ENCODE results near the gene ZNRF1.

Gene ZNRF1

GRCh38 chr16:75045424-75045823, 46.6 kb downstream of the ZNRF1 start:
- TF ChIP-seq CTCF (IDR thresholded peaks at IDR 0.05): no peak

- TF ChIP-seq CTCF (IDR thresholded peaks at IDR 0.05): no peak
Observed at GRCh38 chr16:75048054-75048453, 49.2 kb downstream of the ZNRF1 start.

GRCh38 chr16:75048530-75048929, 49.7 kb downstream of the ZNRF1 start:
- no peak for TF ChIP-seq CTCF (IDR thresholded peaks at IDR 0.05)

- TF ChIP-seq CTCF (IDR thresholded peaks at IDR 0.05): no peak
Observed at GRCh38 chr16:75052481-75053202, 53.8 kb downstream of the ZNRF1 start.

GRCh38 chr16:75053791-75054555, 55.1 kb downstream of the ZNRF1 start:
- TF ChIP-seq CTCF (IDR thresholded peaks at IDR 0.05): no peak

- no peak for TF ChIP-seq CTCF (IDR thresholded peaks at IDR 0.05)
Observed at GRCh38 chr16:75054556-75054947, 55.7 kb downstream of the ZNRF1 start.

GRCh38 chr16:75058806-75059205, 60.0 kb downstream of the ZNRF1 start:
- no peak for TF ChIP-seq CTCF (IDR thresholded peaks at IDR 0.05)

Data from LNCAP (cell line).